HG03175 (cell line): Measurements from ENCODE around the gene MOGAT3.
A peak's percentile ranks its signal among the peaks of the same experiment; 100 is the strongest.

Experiments used
- ATAC-seq: cut with Tn5 transposase; IDR thresholded peaks from one replicate; pipeline ENCODE4 v1.9.1; 2021; ENCODE audit warnings: mild to moderate bottlenecking, moderate library complexity; ENCODE audit not compliant: unreplicated experiment

Gene MOGAT3

DNA sequence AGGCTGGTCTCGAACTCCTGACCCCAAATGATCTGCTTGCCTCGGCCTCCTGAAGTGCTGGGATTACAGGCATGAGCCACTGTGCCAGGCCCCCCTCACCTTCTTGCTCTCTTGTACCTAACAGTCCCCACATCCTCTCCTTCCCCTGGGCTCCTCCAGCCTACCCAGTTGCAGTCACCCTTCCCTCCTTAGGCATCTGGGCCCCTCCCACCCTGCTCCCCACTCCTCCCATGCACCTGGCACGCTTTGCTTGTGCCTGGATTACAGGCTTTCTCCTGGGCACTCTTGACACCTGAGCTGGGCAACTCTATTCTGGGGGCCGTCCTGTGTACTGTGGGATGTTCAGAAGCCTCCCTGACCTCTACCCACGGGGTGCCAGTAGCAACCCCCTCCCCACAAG lies 33.8 kb upstream of the MOGAT3 start:
- ATAC-seq: no peak

- ATAC-seq: no peak
Observed at GRCh38 chr7:101233907-101234547, 33.2 kb upstream of the MOGAT3 start.

- ATAC-seq: no peak
Observed at GRCh38 chr7:101232141-101232850, 31.5 kb upstream of the MOGAT3 start.

DNA sequence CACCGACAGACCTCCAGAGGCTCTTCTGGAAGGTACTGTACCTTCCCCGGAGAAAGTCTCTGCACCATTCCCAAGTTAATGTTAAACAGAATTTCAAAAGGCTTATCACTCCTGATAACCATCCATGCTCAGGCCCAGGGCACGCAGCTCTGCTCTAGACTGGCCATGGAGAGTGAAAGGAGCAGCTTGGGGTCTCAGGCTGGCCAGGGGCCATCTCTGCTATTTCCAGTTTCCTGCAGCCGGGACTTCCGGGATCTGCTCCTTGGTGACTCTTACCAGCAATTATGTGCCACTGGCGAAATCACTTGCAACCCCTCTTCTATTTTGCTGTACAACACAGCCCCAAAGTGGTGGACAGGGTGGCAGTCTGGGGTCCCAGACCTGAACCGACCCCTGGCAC lies 30.8 kb upstream of the MOGAT3 start:
- ATAC-seq: no peak

DNA sequence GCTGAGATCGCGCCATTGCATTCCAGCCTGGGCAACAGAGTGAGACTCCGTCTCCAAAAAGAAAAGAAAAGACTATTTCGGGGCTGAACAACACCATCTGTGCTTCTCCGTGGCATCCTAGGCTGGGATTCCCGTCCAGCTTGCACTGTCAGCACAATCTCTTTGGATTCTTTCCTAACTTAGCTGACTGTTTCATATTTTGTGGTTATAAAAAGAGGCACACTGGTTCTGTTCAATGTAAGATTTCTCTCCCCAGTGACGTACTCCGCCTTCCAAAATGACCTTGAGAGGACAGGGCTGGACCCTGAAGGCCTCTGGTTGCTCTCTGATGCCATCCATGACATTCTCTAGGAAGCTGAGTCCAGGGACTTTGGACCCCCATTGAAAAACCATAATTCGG lies 25.9 kb upstream of the MOGAT3 start:
- no peak for ATAC-seq

DNA sequence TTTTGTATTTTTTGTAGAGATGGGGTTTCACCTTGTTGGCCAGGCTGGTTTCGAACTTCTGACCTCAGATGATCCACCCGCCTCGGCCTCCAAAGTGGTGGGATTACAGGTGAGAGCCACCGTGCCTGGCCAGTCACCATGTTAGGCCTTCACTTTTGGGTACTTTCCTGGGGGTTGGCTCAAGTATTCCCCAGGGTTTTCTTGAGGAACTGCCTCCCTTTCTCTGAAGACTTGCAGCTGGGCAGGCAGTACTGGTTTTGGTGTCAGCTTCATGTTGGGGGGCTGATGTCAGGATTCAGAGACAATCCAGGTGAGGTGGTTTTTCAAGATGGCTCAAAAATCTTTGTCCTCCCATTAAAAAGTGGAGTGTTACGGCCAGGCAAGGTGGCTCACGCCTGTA lies 24.8 kb upstream of the MOGAT3 start:
- no peak for ATAC-seq

DNA sequence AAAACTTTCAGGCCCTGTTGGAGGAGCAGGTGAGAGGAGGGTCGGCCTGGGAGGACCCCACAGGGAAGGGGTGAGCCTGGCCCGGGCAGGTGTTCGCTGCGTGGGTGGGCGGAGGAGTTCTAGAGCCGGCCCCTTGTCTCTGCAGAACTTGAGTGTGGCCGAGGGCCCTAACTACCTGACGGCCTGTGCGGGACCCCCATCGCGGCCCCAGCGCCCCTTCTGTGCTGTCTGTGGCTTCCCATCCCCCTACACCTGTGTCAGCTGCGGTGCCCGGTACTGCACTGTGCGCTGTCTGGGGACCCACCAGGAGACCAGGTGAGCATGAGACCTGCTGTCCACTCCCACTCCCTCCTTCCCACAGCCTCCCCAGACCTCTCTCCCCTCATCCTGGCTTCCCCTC lies 22.7 kb upstream of the MOGAT3 start:
- ATAC-seq: no peak

DNA sequence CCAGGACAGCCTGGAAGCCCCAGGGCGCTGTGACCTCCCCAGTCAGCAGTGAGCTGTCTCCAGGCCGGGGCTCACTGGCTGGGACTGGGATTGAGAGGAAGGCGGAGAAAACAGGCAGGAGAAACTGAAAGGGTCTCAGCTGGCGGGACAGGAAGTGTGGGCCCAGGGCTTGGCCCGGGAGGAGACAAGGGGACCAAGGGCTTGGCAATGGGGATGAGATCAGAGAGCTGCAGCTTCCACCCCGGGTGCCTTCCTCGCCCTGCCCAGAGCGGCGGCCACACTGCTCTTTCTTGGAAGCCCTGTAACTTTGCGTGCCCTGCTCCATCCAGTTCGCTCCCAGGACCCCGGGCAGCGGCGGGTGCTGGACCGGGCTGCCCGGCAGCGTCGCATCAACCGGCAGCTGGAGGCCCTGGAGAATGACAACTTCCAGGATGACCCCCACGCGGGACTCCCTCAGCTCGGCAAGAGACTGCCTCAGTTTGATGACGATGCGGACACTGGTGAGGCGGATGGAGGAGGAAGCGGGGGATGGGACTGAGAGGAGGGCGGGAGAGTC lies 21.5 kb upstream of the MOGAT3 start:
- ATAC-seq: no peak

DNA sequence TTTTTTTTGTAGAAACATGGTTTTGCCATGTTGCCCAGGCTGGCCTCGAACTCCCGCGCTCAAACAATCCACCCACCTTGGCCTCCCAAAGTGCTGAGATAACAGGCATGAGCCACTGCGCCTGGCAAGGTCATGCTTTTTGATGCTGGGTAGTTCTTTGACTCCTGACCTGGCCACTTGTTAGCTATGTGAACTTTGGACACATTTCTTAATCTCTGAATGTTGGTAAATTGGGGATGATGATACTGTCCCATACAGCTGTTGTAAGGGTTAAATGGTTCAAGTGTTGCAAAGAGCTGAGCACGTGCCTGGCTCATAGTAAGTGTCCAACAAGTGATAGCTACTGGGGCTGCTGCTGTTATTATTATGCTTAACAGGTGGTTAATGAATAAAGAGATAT lies 19.5 kb upstream of the MOGAT3 start:
- no peak for ATAC-seq

GRCh38 chr7:101218236-101219125 lies 17.6 kb upstream of the MOGAT3 start:
- ATAC-seq: peak; percentile 13

GRCh38 chr7:101217388-101218235 lies 16.8 kb upstream of the MOGAT3 start, which contains the start of the genes PLOD3 and ZNHIT1:
Gene PLOD3 (minus strand): TSS chr7:101217581. CDS start chr7:101217274, 307 bp downstream.
Gene ZNHIT1 (plus strand): TSS chr7:101218165. CDS start chr7:101218196, 31 bp downstream.
- peak; percentile 64 for ATAC-seq

DNA sequence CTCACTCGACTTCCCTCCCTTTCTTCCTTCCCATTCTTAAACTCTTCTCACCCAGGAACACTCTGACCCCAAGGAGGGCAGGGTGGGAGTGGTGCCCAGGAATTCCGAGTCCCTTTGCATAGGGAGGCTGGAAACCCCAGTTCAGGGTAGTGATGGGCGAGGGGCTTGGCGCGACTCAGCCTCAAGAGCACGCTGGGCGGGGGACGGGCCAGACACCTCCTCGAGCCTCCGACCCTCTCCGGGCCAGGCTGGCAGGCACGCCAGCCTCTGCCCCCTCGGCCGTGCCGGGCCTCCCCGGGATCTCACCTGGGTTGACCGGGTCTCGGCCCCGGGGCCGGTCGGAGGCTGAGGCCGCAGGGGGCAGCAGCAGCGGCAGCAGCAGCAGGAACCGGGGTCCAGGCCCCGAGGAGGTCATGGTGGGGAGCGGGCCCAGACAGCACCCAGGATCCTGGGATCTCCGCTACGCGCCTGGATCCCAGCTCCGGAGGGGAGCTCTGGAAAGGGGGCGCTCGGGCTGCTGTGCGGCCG lies 16.1 kb upstream of the MOGAT3 start:
- ATAC-seq: peak; percentile 21

GRCh38 chr7:101216001-101216859 lies 15.4 kb upstream of the MOGAT3 start:
- peak; percentile 2 for ATAC-seq

DNA sequence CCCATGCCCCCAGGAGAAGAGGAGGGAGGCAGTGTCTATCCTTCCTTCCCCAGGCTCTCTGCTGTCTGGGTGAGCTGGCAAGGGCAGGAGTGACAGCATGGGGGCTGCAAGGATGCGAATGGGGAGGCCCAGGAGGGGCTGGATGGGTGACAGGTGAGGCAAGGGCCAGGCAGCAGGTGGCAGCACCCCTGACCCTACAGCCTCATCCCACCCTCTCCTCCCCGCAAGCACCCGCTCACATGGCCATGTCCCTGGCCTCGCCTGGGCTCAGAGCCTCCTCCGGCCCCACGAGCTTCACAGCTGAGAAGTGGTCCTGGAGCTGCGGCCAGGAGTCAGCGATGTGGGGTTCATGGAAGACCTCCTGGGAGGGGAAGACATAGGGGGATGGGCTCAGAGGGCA lies 11.2 kb upstream of the MOGAT3 start:
- no peak for ATAC-seq

DNA sequence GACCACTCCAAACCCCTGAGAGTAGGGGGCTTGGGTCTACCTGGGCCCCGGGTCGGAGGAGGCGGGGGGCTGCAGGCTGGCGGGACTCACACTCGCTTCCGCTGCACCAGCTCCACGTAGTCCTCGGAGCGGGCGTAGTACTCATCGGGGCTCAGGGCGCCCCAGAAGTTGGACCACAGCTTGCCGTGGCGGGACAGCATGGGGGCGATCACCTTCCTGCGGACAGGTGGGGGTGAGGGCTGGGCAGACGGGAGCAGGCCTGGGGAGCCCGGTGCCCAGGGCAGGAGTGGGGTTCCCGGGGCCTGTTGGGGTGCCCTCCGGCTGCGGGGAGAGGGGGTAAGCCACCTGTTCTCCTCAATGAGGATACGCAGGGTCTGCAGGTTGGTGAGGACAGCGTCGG lies 10.7 kb upstream of the MOGAT3 start:
- no peak for ATAC-seq

DNA sequence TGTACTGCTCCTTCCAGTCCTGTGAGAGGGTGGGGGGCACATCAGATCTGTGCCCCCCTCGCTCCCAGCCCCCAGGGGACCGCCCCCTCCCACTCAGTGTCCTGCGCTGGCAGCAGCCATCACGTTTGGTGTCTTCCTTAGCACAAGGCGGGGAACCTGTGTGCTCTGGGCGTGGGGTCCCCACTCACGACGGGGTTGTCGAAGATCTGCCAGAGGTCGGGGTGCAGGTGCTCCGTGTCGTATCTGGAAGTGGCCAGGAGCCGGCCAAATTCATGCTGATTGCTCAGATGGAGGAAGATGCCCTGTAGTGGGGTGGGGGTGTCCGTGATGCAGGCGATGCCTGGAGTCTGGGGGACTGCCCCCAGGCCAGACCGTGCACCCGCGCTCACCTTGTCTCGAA lies 9.3 kb upstream of the MOGAT3 start:
- ATAC-seq: no peak

GRCh38 chr7:101208794-101209193 lies 8.0 kb upstream of the MOGAT3 start:
- no peak for ATAC-seq

GRCh38 chr7:101207459-101207858 lies 6.6 kb upstream of the MOGAT3 start:
- ATAC-seq: no peak

GRCh38 chr7:101206665-101207042 lies 5.8 kb upstream of the MOGAT3 start:
- no peak for ATAC-seq
